GM21515 (cell line): ENCODE data around the gene PRR18.
A peak's percentile ranks its signal among the peaks of the same experiment; 100 is the strongest.

Source experiments
- ATAC-seq: cut with Tn5 transposase; IDR thresholded peaks from one replicate; pipeline ENCODE4 v1.9.1; 2021; ENCODE audit not compliant: unreplicated experiment

Gene PRR18

DNA sequence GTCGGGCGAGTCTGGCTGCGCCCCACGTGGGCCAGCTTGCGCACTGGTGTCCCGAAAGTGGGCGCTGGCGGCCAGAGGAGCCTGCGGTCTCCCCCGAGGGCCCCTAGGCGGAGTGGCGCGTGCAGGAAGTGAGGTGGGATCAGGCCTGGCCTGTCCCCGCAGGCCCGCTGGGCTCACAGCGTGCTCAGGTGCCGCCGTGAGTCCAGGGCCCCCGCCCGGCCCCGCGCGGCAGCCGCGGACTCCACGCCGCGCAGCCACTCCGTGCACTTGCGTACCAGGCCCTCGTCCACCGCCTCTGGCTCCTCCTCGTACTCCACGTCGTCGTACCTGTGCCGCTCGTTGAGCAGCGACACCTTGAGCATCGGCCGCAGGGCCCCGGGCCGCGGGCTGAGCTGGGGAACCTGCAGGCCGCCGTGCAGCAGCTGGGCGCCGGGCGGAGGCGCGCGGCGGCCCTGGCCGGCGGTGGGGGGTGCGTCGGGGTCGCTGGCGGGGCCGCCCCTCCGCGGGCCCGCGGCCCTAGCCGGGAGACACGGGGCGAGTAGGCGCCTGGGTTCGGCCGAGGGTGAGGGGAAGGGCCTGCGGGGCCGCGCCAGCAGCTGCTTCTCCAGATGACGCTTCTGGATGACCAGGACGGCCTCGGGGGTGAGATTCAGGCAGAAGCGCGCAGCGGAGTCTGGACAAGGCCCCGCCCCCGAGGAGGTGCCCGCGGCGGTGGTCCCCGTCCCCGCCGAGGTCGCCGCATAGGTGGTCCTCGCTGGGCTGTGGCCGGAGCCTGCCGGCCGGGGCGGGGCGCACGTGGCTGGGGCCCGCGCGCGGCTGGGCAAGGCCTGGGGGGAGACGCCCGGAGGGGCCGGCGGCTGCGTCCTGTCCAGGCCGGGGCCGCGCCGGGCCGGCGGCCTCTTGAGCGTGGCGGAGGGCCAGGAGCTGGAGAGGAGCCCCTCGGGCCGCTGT, 835 bp downstream of the PRR18 start:
- no peak for ATAC-seq

DNA sequence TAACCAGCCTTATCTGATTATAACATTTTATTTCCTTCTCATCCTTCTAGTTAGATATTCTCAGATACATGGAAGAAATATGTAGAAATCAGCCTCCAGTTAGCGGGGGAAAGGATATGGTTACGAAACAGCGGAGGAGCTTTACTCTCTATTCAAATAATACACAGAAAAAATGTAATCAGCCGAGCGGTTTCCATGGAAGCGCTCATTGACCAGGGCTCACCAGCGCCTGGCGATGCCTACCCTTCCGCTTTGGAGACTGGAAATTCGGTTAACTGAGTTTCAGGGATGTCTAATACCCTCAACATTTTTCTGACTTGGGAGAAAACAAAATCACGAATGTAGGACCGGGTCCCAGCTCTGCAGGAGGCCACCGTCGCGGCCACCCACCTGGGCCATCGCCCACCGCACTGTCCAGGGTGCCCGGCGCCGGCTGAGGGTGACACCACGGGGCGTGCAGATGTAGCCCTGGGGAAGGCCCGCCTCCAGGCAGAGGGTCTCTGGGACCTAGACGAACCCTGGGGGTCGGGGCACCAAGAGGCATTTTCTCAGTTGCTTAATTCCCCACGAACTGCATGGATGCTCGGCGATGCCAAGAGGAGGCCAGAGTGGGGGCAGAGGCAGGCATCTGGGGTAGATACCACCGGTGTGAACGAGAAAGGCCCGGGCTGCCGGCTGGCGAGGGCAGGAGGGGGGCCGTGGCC, 1.7 kb downstream of the PRR18 start:
- ATAC-seq, result no peak

DNA sequence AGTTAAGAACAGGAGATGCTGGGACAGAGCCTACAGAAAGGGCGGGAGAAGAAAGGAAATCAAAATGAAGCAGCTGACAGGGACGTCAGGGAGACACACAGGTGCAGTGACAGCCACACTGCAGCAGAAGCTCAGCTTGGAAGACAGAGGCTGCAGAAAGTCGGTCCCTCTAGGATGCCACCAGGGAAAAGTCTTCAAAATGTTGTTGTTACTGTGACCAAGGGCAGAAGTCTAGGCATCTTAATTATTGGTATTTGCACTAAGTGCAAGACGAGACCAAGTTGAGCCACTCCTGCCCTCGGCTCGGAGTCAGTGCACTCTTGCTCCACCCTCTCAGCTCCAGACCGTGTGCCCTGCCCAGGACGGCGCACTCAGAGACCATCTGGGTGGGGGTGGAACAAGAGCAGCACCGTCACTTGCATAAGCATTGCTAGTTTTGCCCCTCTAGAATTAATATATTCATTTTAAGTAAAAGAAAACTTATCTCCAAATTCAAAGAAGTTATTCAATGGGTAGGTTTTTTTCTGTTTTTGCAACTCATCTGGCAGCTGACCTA, 2.6 kb downstream of the PRR18 start:
- ATAC-seq, result no peak

DNA sequence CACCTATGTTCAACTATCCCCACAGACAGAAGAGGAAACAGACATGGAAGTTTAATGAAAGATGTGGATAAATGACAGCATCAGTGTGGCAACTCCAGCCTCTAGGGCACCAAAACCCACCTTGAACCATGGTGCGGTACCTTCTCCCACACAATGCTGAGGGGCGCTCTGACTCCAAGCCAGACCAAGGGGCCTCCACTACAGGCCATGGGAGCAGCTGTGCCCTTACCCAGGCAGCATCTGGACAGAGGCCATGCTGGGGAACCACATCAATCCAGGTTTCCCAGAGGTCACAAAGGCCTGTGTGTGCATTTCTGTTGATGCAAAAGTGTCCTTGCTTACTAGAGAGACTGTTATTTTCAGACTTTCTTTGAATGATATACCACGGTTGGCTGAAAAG, 4.1 kb downstream of the PRR18 start:
- no peak for ATAC-seq

DNA sequence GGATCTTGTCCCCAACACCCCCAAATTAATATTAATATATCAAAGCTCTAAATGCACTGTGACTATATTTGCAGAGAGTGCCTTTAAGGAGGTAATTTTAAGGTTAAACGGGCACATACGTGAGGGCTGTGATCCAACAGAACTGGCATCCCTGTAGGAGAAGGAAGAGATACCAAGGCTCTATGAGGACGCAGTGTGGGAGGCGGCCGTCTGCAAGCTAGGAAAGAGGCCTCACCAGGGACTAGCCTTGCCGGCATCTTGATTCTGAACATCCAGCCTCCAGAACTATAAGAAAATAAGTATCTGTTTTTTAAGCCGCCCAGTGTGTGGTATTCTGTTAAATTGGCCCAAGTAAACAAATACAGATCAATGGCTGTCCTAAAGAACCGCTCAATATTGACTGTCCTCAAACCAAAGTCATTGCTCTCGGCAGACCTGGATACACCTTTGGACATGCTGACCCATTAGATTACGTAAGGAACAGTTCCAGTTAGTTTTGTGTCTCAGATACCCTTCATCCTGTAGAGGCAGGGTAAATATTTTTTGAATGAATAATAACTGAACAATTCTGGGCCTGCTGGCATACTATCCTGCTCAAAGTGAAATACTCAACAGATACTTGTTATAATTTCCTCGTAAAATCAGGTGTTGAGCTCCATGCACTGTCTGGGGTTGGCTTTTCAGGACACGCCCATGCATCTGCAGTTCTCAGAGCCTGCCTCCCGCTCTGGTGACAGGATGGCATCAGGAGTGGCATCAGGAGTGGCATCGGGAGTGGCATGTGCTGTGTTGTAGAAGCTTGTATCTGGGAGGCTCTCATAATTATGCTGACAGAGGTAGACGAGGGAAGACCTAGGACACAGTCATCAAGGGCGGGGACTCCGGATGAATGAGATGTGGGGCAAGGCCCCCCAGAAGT, 6.3 kb downstream of the PRR18 start:
- no peak for ATAC-seq

DNA sequence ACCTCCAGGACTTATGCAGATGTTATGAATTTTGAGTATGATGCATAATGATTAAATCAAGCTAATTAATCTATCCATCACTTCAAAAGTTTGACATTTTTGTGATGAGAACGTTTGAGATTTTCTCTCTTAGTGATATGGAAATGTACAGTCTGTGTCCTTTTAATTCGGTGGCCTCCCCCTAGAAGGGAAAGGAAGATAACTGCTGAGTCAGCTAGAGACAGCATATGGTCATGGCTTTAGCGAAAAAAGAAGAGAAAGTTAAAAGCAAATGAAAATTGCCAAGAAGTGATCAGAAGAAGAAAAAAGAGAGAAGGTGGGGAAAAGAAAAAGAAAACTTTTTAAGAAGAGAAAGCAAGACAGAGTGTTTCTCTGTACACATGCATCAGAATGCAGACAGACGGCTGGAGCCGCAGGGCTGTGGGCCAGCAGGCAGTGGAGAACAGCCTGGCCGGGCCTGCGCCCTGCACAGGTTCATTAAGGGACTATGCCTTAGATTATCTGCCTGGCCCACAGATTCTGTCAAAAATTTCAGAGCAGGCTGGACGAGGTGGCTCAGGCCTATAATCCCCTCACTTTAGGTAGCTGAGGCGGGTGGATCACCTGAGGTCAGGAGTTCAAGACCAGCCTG, 7.7 kb downstream of the PRR18 start:
- ATAC-seq, result no peak

DNA sequence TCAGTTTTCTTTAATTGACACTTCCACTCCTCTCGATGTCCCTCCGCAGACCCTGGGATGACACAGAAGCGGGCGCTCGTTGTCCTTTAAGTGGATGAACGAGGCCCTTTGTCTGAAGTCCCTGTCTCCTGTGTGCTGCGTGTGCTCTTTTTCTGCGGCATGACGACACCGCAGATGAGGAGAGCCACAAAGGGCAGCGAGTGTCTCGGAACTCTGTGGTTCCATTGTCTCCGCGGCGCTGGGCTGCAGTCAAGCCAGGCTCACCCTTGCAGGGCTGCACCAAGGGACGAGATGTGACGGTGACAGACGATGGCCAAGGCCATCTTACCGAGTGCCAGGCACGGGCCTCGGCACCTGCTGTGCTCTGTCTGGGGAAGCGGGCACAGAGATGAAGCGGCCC, 10.6 kb downstream of the PRR18 start:
- no peak for ATAC-seq

DNA sequence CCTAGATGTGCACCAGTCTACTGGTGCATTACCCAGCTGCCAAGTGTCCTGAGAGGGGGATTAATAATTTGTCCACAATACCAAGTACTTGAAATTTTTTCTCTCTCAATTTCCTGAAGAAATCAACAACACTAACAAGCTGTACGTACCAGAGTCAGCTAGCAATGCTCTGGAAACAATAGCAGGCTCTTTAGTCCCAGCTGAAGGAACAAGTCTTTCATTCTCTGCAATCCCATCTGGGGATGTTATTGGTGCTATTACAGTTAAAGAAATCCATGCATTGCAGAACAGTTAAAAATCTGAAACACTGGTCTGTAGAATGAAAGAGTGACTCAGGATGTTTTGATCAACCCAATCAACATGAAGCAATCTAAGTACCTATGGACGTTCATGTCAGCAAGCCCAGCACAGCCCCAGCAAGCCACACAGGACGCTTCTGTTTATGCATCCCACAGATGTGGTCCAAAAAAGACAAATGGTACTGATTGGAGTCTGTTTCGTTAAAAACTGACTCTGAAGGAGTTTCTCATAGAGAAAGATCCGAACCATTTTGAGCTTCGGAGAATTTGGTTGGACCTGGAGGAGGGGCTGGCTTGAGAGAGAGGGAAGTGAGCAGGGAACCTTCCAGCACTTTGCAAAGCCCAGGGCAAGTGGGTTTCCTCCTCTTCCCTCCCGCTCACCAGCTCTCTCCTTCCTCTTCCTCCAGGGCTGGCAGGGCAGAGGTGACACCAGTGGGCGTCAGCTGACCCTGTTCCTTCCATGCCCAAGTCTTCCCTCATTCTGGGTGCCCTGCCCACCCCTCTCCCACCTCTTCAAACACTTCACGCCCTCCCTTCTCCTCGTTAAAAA, 11.9 kb downstream of the PRR18 start:
- ATAC-seq, result no peak

DNA sequence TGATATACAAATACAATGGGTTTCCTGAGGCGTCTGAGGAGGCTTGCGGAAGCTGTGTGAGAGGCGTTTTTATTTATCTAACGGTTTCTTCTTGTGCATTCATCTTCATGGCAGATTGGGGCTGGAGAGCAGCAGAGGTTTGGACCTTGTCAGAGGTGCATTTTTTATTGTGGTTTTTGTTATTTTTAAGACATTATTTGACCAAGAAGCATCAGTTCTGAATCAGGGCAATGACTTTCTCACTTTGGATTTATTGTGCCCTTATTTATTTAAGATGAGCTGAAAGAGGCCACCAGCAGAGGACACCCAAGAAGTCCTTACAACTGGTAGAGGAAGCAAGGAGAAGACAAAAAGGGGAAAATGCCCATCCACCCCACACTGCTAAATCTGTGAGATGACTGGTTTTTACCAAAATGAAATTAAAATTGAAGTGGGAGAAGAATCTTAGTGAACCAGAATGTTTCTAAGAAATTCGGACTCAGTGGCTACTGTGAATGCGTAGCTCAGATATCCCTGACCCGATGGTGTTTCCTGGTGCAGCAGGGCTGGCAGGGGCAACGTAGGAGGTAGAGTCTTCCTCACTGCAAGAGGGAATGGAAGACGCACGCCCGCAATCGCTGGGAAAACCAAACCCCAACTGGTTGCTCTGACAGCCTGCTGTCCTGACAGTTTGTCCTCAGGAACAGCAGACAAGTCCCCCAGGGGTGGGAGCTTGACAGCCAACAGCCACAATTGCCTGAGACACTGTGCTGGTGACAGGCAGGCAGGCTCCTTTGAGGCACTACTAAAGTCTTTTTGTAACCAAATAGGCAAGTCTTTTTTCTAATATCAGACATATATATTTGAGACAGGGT, 14.2 kb downstream of the PRR18 start:
- no peak for ATAC-seq

DNA sequence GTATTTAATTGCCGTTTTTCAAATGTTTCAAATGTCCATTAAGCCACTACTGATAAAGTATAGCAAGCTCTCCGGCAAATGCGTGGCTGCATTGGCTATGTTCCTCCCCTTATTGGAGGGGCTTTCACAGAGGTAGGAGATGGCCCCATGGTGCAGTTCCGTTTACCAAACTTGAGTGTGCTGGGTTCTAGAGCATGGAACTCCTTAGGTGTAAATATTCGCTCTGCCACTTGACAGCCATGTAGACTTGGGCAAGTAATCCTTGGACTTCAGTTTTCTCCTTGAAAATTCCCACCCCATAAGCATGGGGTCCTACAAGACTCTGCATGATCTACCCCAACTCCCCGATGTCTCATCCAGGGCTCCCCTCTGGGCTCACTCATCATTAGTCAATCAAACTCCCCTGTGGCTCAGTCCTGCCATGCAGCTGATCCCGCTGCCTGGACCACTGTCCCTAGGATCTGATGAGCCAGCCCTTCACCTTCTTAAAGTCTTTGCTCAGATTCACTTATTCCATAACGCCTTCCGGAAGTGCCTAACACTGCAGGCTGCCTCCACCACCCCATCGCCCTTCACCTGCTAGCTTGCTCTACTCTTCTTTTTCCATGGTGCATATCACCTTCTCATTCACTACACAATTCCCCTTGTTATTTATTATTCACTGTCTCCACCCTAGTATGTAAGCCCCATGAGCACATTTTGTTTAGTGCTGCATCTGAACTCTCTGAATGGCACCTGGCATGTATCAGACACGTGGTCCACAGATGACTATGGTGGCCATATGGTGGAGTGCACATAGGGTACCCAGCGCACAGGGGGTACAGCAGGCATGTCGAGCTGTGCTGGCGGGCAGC, 18.8 kb downstream of the PRR18 start:
- no peak for ATAC-seq

DNA sequence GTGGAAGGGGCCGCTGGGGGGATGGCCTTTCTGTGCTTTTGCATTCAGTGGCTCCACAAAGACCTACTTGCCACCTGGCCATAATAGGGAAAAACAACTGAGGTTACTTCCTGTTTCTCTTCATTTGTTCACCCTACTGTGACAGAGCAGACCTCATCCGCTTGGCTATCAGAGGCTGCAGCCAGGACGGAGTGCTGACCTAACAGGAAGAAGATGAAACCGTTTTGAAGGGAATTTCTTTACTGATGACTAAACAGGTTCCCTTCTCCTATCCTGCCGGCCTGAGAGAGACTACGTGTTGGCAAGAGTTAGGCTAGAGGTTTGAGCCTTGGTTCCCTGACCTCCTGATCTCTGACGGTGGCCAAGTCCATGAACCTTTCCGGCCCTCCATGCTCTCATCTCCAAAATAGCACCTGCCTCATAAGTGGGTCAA, 21.3 kb downstream of the PRR18 start:
- ATAC-seq, result peak; percentile 96

DNA sequence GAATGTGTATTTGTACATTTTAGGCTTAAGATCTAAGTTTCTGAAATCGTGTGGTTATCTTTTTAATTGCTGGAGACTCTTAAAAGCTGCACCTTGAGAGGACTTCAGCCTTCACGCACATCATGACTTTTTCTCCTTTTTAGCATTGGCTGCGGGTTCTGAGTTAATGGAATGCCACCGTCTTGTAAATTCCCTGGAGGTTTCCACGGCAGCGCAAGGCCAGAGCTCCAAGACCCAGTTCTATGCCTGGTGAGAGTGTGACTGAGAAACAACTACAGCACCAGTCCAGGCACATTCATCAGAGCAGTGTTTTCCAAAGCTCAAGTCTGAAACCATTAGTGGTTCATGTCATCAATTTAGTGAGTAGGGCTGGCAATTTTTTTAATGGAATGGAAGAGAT, 23.0 kb downstream of the PRR18 start:
- no peak for ATAC-seq

DNA sequence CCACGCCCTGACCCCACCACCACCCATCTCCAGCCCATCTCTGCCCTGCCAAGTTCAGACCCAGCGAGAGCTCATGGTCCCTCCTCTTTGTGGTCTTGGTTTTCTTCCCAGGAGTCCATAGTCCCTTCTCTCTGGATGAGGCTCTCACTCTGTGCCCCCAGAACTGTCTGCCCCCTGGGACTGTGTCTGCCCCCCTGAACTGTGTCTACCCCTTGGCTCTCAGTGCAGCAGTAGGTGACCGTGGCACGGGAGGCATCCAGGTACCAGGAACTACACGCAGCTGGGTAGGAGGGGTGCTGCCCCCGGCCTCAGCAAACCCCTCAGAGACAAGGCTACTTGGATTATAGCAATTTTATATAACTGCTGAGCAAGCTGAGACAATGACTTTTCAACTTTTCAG, 23.6 kb downstream of the PRR18 start:
- ATAC-seq, result no peak

DNA sequence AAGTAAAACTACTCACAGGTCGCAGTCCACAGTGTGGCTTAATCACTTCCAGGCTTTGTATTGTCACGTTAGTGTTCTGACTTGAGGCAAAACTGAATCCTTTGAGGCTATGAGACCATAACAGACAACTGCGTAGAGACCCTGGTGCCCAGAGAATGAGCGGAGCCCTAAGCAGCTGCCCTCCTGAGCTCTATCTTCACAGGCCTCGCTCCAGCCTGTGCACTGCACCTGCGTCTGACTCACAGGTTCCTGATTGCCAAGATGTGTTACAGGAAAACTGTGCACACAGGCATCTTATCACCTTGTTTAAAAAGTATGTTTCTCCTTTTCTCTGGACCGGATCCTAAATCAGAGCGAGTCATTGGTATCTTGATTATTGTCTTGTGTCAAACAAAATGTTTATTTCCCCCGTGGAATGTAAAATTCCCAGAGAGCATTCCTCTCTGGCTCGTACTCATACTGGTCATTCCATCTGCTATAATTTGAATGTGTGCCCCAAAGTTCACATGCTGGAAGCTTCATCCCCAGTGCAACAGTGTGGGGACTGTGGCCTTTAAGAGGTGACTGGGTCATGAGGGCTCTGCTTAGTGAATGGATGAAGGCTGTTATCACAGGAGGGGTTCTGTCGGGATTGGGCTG, 25.7 kb downstream of the PRR18 start:
- no peak for ATAC-seq

DNA sequence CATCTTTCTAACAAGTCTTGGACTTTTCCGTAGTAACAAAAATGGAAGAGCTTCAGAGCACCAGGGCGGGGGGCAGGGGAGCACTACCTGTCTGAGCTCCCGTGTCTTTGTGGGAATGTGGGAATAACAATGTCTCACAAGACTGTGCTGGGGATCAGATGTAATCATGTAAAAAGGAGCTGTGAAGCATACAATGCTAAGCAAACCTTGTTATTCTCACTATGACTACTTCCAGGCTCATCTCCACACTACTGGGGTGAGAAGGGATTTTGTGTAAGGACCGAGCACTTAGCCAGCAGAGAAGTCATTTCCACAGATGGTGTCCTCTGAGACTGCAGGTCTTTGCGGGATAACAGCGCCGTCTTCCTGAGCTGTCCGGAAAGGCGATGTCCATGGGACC, 27.1 kb downstream of the PRR18 start:
- no peak for ATAC-seq

DNA sequence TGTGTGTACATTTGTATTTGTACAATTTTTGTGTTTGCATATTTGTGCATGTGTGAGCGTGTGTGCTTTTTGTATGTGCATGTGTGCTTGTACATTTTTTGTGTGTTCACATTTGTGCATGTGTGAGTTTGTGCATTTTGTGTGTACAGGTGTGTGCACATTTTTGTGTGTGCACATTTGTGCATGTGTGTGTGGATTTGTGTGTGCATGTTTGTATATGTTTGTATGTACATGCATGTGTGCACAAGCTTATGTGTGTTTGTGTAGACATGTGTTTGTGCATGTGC, 28.9 kb downstream of the PRR18 start:
- no peak for ATAC-seq

DNA sequence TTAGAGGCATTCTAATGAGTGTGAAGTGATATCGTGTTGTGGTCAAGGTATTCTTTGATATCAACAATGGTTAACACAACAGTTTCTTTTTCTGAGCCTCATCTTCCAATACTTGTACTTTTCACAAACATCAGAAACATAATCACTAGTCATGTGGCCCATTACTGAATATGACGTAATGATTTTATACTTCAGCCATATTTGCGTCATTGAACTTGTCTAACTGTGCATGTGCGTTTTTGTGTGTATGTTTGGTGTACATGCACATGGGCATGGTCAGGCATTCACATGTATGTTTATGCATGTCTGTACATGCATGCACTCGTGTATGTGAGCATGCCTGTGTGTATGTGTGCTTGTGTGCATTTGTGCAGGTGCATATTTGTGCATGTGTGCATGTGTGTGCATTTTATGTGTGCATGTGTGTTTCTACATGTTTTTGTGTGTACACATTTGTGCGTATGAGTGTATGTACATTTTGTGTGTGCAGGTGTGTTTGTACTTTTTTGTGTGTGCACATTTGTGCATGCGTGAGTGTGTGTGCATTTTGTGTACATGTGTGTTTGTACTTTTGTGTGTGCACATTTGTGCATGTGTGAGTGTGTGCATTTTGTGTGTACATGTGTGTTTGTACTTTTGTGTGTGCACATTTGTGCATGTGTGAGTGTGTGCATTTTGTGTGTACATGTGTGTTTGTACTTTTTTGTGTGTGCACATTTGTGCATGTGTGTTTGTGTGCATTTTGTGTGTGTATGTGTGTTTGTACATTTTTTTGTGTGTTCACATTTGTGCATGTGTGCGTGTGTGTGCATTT, 29.4 kb downstream of the PRR18 start:
- ATAC-seq, result no peak
